NCI-H1436 treated with DMSO at 0.1 percent for 48 hours (cell line): ENCODE data around the gene CATSPERD.

Experiments used
- DNase-seq: peaks from one replicate; lab custom pipeline; 2025; lab: John Stamatoyannopoulos, UW

Gene CATSPERD

GRCh38 chr19:5719961-5720790 is at the start of gene CATSPERD, which contains the start of gene LONP1:
CATSPERD (plus strand) TSS chr19:5720637; CDS start chr19:5720738, 101 bp downstream.
LONP1 (minus strand) TSS chr19:5720146; CDS start chr19:5720132, 14 bp downstream.
- DNase-seq: peak; percentile 91

- no peak for DNase-seq
Measured at GRCh38 chr19:5671600-5671999, 48.8 kb upstream of the CATSPERD start.

GRCh38 chr19:5672708-5673459 is 47.6 kb upstream of the CATSPERD start:
- DNase-seq: no peak

- DNase-seq: no peak
Measured at GRCh38 chr19:5673752-5674151, 46.7 kb upstream of the CATSPERD start.

- DNase-seq: no peak
Measured at GRCh38 chr19:5674714-5675113, 45.7 kb upstream of the CATSPERD start.

- no peak for DNase-seq
Measured at GRCh38 chr19:5676105-5676771, 44.2 kb upstream of the CATSPERD start.

- no peak for DNase-seq
Measured at GRCh38 chr19:5676772-5677105, 43.7 kb upstream of the CATSPERD start.

- no peak for DNase-seq
Measured at GRCh38 chr19:5677136-5677535, 43.3 kb upstream of the CATSPERD start.

GRCh38 chr19:5677580-5677979 is 42.9 kb upstream of the CATSPERD start:
- DNase-seq: no peak

GRCh38 chr19:5678071-5678718 is 42.2 kb upstream of the CATSPERD start:
- no peak for DNase-seq

- DNase-seq: no peak
Measured at GRCh38 chr19:5679289-5680083, 41.0 kb upstream of the CATSPERD start.

GRCh38 chr19:5680084-5680436 is 40.4 kb upstream of the CATSPERD start:
- DNase-seq: no peak

- DNase-seq: peak; percentile 97
Measured at GRCh38 chr19:5680437-5681368, 39.7 kb upstream of the CATSPERD start, which contains the start of the genes HSD11B1L and MICOS13. HSD11B1L (plus strand) TSS chr19:5681027; CDS start chr19:5684833, 3,806 bp downstream. MICOS13 (minus strand) TSS chr19:5680516; CDS start chr19:5680486, 30 bp downstream.

- DNase-seq: no peak
Measured at GRCh38 chr19:5681391-5682106, 38.9 kb upstream of the CATSPERD start.

- DNase-seq: no peak
Measured at GRCh38 chr19:5682107-5682482, 38.3 kb upstream of the CATSPERD start.

- no peak for DNase-seq
Measured at GRCh38 chr19:5683177-5683886, 37.1 kb upstream of the CATSPERD start.

- DNase-seq: no peak
Measured at GRCh38 chr19:5684694-5685430, 35.6 kb upstream of the CATSPERD start.

GRCh38 chr19:5686326-5686646 is 34.2 kb upstream of the CATSPERD start:
- no peak for DNase-seq
